Stimulated activated CD8-positive, alpha-beta memory T cell treated with anti-CD3 and anti-CD28 coated beads, Interleukin-4, amount 100 ng/mL, for 24 hours (primary cell): Measurements from ENCODE around the gene ZFP62.
"Not testable (repeated sequence)": the region's sequence is repeated elsewhere in the genome, so short reads cannot be mapped to it uniquely, and the experiment has no call there.

ENCODE experiments used
- DNase-seq: peaks from one replicate; pipeline ENCODE4 v3.0.0-alpha.2; 2020; ENCODE audit warnings: low read depth

Gene ZFP62

DNA sequence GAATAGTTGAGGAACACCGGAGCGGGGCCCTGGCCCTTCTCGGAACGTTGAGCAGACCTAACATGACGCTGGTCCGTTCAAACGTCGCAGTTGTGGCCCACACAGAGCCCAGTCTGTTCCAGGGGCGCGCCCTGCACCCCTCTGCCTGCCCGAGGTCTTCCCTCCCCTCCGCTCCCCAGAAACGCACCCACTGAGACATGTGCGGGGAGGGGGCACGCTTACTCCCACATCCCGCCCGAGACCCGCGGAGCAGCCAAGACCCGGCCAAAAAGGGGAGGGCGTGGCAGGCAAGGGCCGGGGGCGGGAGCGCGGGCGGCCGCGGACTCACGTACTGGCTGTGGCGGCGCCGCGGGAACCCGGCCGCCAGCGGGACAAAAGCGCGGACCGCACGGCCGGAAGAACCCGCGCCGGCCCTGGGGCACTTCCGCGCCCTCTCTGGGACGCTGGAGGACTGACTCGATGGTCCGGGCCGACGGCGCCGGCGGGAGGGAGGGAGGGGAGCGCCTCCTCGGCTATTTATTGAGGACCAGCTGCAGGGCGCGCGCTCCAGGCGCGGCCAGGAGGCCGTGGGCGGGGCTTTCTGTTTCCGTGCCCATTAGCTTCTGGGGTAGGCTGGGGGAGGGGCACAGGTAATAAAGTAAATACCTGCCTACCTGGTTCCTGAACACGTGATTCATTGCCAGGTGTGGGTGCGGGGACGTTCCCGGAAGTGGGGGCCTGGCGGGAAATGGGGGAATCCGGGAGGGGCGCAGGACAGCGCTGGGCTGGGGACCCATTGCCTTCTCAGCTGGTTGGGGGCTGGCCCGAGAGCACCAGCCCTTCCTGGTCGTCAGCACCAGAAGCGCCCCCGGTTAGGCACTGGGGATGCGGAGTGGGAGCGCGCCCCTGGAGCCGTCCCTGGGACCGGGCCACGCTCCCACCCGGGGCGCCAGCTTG, at the start of gene ZFP62:
TSS of gene ZFP62 (minus strand) at position 390 of the 936 bp plus-strand sequence. CDS start at position 333, 57 bp downstream.
- DNase-seq, result peak; percentile 82

- no peak for DNase-seq
These were observed 49.7 kb upstream of the ZFP62 start for GRCh38 chr5:180910735-180911134.

DNA sequence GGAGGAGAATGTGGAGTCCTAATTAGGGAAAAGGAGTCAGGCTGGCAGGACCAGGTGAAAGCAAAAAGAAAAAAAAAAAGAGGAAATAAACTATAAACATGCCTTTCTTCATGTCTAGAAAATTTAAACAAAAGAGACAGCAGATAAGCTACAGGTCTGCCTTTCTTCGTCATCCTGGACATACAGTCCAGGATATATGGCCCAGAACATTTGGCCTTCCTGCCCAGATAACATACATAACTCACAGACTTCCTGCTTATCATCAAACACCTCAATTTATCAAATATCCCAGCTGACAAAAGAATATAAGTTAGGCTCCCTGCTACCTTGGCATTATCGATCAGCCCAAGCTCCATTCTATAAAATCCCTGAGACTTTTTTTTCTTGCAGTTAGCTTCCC, 49.1 kb upstream of the ZFP62 start:
- no peak for DNase-seq

- DNase-seq, result no peak
These were observed 48.7 kb upstream of the ZFP62 start for GRCh38 chr5:180909782-180910181.

GRCh38 chr5:180908998-180909731, 48.1 kb upstream of the ZFP62 start:
- DNase-seq, result no peak

DNA sequence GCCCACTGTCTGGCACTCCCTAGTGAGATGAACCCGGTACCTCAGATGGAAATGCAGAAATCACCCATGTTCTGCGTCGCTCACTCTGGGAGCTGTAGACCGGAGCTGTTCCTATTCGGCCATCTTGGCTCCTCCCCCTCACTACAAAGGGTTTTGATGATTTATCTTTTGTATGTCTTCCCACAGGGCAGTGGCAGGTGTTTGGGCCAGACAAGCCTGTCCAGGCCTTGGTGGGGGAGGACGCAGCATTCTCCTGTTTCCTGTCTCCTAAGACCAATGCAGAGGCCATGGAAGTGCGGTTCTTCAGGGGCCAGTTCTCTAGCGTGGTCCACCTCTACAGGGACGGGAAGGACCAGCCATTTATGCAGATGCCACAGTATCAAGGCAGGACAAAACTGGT, 47.3 kb upstream of the ZFP62 start:
- DNase-seq, result no peak

DNA sequence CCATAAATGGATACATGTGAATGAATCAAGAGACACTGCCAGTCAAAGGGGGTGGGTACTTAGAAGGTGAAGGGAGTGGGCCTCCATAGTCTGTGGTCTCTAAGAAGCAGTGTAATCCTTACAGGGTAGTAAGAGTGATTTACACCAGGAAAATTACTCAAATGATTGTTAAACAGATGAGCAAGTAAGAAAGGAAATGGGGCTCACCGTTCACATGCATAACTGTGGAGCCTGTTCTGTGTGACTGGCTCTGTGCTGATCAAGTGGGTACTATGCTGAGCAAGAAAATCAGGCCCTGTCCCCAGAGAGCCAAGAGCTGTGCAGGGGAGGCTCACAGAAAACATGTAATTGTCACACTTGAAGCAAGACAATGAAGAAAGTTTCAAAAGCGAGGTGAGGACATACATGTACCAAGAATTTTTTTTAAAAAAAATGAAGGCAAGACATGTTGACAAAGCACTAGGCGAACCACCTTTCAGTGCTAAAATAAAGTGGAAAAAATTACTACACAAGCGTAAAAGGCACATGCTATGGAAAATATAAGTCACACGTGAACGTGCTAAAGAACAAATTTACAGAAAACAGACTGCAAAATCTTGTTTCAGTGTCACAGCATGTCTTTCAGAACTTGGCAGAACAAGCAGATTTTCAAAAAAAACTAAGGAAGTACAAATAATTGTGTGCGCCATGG, 40.4 kb upstream of the ZFP62 start:
- DNase-seq, result no peak

DNA sequence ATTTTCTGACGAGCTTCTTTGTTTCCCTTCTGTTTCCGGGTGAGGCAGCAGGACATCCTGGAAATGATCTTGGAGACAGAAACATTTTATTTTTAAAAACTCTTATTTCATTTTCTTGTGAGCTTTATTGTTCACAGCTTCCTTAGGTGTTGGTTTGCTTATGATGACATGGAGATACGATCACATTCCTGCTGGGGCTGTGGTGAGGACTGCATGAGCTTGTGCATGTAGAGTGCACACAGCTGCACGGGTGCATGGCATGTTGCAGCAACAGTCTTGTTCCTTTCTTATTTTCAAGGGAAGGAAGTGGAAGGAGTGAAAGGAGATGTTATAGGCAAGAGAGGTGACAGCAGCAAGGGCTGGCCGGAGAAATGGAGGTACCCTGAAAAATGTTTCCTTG, 39.1 kb upstream of the ZFP62 start:
- no peak for DNase-seq

DNA sequence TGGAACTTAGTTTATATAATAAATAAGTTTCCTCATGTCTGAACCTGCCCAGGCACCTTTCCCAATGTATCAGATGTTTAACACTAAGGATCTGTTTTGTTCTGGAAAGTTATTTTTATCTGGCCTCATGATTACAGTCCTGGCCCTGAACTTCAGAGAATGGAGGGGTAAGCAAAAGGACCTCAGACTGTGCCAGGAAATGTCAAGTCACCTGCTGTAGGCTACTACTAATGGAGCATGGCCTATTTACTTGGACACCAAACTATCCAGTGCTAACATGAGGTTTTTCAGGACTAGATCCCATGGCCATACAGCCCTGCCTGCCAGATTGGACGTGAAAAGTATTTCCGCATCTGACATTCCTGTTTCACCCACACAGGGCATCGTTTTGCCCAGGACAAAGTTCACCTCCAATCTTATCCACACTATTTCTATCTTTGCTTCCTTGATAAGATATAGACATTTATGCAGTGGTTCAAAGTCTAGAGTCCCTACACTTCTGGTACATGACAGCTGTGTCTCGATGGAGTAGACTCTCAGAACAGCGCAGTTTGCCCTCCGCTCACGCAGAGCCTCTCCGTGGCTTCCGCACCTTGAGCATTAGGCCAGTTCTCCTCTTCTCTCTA, 37.7 kb upstream of the ZFP62 start, which contains the start of gene BTNL8:
TSS of gene BTNL8 (plus strand) at position 539 of the 626 bp plus-strand sequence. CDS start 152 bp downstream, outside the sequence.
- no peak for DNase-seq

- not testable (repeated sequence) for DNase-seq
These were observed 34.3 kb upstream of the ZFP62 start for GRCh38 chr5:180895330-180895729.

- DNase-seq, result no peak
These were observed 28.3 kb upstream of the ZFP62 start for GRCh38 chr5:180889381-180889780.

DNA sequence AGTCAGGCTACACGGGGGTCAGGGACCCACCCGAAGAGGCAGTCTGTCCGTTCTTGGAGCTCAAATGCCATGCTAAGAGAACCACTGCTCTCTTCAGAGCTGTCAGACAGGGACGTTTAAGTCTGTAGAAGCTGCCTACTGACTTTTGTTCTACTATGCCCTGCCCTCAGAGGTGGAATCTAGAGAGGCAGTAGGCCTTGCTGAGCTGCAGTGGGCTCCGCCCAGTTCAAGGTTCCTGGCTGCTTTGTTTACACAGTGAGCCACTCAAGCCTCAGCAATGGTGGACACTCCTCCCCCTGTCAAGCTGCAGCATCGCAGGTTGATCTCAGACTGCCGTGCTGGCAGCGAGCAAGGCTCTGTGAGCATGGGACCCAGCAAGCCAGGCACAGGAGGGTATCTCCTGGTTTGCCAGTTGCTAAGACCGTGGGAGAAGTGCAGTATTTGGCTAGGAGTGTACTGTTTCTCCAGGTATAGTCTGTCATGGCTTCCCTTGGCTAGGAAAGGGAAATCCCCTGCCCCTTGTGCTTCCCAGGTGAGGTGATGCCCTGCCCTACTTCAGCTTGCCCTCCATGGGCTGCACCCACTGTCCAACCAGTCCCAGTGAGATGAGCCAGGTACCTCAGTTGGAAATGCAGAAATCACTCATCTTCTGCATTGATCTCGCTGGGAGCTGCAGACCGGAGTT, 24.9 kb upstream of the ZFP62 start:
- DNase-seq, result not testable (repeated sequence)

- DNase-seq, result no peak
These were observed 14.9 kb upstream of the ZFP62 start for GRCh38 chr5:180875860-180876426.

GRCh38 chr5:180874804-180875582, 13.9 kb upstream of the ZFP62 start:
- DNase-seq, result no peak

- no peak for DNase-seq
These were observed 12.8 kb upstream of the ZFP62 start for GRCh38 chr5:180873615-180874520.

- DNase-seq, result no peak
These were observed 11.3 kb upstream of the ZFP62 start for GRCh38 chr5:180872419-180872818.

DNA sequence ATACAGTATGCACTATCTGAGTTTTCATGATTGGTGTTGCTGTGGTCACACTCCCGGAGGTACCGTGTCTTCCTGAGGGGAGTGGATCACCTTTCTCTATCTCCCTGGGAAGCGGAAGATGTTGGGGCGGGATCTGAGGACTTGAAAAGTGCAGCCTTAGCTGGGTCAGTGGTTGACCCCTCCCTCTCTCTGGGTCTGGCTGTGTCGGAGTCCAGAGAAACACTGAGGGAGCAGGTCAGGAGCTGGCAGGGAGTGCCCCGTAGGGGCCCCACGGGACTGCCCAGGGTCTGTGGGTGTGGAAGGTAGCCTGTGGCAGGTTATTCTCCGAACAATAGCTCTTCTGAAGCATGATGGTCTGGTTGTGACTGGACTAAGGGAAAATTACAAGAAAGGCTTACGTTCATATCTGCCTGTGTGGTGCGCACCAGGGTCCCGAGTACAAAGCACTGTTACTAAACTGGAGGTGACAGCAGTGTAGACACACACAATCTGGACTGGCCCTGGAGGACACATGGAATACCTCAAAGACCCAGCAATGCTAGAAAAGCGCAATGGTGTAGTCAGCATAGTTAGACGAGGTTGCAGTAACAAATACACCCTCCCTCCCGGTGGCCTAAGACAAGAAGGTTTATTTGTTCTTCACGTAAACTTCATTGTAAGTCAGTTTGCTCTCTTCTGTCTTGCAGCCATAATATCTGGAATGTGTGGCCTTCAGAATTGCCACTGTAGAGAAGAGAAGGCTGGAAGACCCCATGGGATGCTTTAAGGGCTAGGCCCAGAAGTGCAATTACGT, 9.4 kb upstream of the ZFP62 start:
- DNase-seq, result no peak

- DNase-seq, result no peak
These were observed 8.5 kb upstream of the ZFP62 start for GRCh38 chr5:180869587-180869986.
